HL-60/S4 (cell line): ENCODE data around the gene ANKRD18B.
"Not testable (repeated sequence)": the region's sequence is repeated elsewhere in the genome, so short reads cannot be mapped to it uniquely, and the experiment has no call there.

Experiments used
- in situ Hi-C: fragments of 300-500 bp; cut with MboI; formaldehyde crosslinking; loops from 2 replicates; pipeline ENCODE4 v1.14.3; 2022; ENCODE audit warnings: low sequenced_read_pairs

Gene ANKRD18B

GRCh38 chr9:33604936-33605335 lies 80.9 kb downstream of the ANKRD18B start:
- in situ Hi-C loops = not testable (repeated sequence)

DNA sequence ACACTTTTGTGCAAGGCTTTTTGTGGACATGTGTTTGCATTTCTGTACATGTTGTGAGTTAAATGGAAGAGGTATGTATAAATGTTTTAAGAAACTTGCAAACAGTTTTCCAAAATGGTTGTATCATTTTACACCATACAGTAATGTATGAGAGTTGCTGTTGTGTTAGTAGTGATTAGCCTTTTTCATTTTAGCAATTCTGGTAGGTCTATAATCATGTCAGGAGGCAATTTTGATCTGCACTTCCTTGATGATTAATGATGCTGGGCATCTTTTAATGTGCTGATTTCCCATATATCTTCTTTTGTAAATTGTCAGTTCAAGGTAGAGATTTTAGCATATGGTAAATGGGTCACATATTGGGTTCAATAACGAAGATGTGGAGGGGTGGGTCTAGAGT lies 87.3 kb downstream of the ANKRD18B start:
- in situ Hi-C loops = no loop called here

DNA sequence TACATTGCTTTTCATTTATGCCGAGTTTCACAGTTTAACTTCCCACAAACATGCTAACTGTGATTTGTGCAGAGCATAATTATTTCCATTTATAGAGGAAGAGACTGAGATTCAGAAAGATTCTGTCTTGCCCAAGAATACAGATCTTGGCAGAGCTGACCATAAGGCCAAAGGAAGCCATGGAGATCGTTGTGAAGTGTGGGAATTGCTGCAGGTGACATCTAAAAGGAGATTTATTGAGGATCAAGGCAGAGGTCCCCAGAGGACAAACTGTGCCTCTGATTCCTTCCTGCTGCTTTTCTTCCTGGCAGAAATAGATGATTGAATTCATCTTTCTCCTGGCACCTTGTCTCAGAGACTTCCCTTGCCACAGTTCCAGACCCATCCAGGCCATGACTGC lies 88.4 kb downstream of the ANKRD18B start:
- in situ Hi-C loops = not testable (repeated sequence)

GRCh38 chr9:33614001-33614687 lies 90.1 kb downstream of the ANKRD18B start:
- in situ Hi-C loops = no loop called here

DNA sequence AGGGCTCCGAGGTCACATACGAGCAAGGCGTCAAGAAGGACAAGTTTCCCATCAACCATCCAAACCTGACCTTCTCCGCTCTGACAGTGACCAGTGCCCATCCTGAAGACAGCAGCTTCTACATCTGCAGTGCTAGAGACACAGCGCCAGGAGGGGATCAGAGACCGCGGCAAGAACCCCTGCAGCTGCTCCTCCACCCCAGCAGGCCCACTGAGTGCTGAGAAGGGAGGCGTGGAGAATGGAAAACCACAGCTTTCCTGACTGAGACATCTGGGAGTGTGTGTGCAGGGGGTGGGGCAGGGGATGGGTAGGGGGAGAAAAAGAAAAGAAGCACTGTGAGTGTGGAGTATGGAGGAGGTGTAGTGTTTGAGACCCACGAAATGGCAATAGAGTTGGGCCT lies 94.3 kb downstream of the ANKRD18B start:
- in situ Hi-C loops = not testable (repeated sequence)

- in situ Hi-C loops = no loop called here
These were observed 95.8 kb downstream of the ANKRD18B start for GRCh38 chr9:33619666-33620404.

GRCh38 chr9:33620738-33621439 lies 96.8 kb downstream of the ANKRD18B start:
- in situ Hi-C loops = no loop called here
